OCI-LY3 (cell line): ENCODE results near the gene PDE8A.

ENCODE experiments used
- H2AFZ ChIP-seq: fragments of 200-600, 300-600 bp; shearing (Covaris generic); 2 replicates; pipeline ENCODE4 v1.6.0; 2014; ENCODE audit warnings: antibody characterized with exemption, low read depth, low read length
- H3K27ac ChIP-seq: fragments of 200-600, 300-600 bp; sonication (generic); 2 replicates; pipeline ENCODE4 v1.5.1; 2014; ENCODE audit warnings: mild to moderate bottlenecking, low read length, moderate library complexity, mixed read lengths
- H3K27me3 ChIP-seq: fragments of 200-600, 300-600 bp; sonication (generic); 2 replicates; pipeline ENCODE4 v1.6.1; 2014; ENCODE audit warnings: low read depth, low read length, mixed read lengths
- H3K36me3 ChIP-seq: fragments of 200-600, 300-600 bp; sonication (generic); replicated peaks from 2 replicates; pipeline ENCODE3; 2014; ENCODE audit warnings: low read depth, low read length, mixed read lengths
- H3K4me1 ChIP-seq: fragments of 300-600, 200-600 bp; sonication (generic); 2 replicates; pipeline ENCODE4 v1.6.1; 2014; ENCODE audit warnings: low read length, mixed read lengths
- H3K4me2 ChIP-seq: fragments of 200-600, 300-600 bp; sonication (generic); 2 replicates; pipeline ENCODE4 v1.6.1; 2014; ENCODE audit warnings: low read length, mixed read lengths
- H3K4me3 ChIP-seq: fragments of 300-600, 200-600 bp; sonication (generic); 2 replicates; pipeline ENCODE4 v1.5.1; 2014; ENCODE audit warnings: antibody characterized with exemption, mild to moderate bottlenecking, low read length, moderate library complexity
- H3K79me2 ChIP-seq: fragments of 300-600, 200-600 bp; shearing (Covaris generic); 2 replicates; pipeline ENCODE4 v1.6.1; 2014; ENCODE audit warnings: mild to moderate bottlenecking, low read length, mixed read lengths
- H3K9ac ChIP-seq: fragments of 300-600, 200-600 bp; shearing (Covaris generic); 2 replicates; pipeline ENCODE4 v1.6.0; 2014; ENCODE audit warnings: mild to moderate bottlenecking, low read length, moderate library complexity
- H3K9me3 ChIP-seq: fragments of 200-600, 300-600 bp; shearing (Covaris generic); 2 replicates; pipeline ENCODE4 v1.6.1; 2014; ENCODE audit warnings: low read length, mixed read lengths; ENCODE audit not compliant: insufficient read depth
- H4K20me1 ChIP-seq: fragments of 200-600, 300-600 bp; sonication (generic); 2 replicates; pipeline ENCODE4 v1.6.1; 2016; ENCODE audit warnings: low read length, mixed read lengths; ENCODE audit not compliant: insufficient read depth
- EZH2phosphoT487 ChIP-seq: fragments of 200-600 bp; shearing (Covaris generic); IDR thresholded peaks from 2 replicates; pipeline ENCODE4 v1.6.1; 2018; ENCODE audit warnings: antibody characterized with exemption, mixed run types, low read depth
- TF ChIP-seq, protein P1 (sequence below): fragments of 200-600, 300-600 bp; sonication (generic); IDR thresholded peaks from 2 replicates; pipeline ENCODE4 v1.5.1; 2014; ENCODE audit warnings: antibody characterized with exemption, low read length, low read depth

Gene PDE8A

DNA sequence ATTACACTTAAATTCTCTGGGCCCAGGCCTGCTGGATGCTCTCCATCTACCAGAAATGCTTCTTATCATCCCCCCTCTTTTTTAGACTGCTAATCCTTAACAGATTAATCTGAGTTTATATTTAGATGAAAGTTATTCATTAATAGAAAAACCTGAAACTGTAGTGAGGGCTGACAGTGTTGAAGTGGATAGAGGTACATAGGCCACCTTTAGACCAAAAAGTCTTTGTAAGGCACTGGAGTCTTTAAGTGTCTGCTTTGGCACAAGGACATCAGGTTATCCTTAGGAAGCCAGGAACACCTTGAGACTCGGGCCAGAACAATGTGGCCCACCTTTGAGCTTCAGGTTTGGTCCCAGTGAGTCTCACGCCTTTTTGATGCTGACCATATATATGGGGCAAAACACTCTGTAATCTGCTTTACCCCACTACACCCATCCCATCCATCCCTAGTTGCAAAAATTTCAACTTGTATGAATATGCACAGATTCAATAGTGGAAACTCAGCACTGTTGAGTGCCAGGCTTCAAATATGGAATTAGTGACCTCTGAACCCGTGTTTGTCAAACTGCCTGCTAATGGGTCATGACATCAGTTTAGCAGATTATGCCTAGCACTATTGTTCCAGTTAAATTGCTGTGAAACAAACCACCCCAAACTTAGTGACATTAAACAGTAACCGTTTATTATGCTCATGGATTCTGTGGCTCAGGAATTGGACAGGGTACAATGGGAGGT is 44.0 kb downstream of the PDE8A start:
- no peak for TF ChIP-seq EZH2phosphoT487
- TF ChIP-seq, protein P1, sequence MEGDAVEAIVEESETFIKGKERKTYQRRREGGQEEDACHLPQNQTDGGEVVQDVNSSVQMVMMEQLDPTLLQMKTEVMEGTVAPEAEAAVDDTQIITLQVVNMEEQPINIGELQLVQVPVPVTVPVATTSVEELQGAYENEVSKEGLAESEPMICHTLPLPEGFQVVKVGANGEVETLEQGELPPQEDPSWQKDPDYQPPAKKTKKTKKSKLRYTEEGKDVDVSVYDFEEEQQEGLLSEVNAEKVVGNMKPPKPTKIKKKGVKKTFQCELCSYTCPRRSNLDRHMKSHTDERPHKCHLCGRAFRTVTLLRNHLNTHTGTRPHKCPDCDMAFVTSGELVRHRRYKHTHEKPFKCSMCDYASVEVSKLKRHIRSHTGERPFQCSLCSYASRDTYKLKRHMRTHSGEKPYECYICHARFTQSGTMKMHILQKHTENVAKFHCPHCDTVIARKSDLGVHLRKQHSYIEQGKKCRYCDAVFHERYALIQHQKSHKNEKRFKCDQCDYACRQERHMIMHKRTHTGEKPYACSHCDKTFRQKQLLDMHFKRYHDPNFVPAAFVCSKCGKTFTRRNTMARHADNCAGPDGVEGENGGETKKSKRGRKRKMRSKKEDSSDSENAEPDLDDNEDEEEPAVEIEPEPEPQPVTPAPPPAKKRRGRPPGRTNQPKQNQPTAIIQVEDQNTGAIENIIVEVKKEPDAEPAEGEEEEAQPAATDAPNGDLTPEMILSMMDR = no peak
- Histone ChIP-seq H3K9me3 (no peaks in the 10 kb centered on the region), H4K20me1 (peaks cover 3% of the 10 kb centered on the region), H3K4me1 (peaks cover 69% of the 10 kb centered on the region), H2AFZ (no peak overlapping the region), H3K27ac (no peak overlapping the region), H3K4me3 (no peak overlapping the region), H3K27me3 (no peaks in the 10 kb centered on the region), H3K79me2 (peaks cover 78% of the 10 kb centered on the region), H3K36me3 (no peaks in the 10 kb centered on the region), H3K4me2 (no peak overlapping the region), H3K9ac (no peak overlapping the region)

DNA sequence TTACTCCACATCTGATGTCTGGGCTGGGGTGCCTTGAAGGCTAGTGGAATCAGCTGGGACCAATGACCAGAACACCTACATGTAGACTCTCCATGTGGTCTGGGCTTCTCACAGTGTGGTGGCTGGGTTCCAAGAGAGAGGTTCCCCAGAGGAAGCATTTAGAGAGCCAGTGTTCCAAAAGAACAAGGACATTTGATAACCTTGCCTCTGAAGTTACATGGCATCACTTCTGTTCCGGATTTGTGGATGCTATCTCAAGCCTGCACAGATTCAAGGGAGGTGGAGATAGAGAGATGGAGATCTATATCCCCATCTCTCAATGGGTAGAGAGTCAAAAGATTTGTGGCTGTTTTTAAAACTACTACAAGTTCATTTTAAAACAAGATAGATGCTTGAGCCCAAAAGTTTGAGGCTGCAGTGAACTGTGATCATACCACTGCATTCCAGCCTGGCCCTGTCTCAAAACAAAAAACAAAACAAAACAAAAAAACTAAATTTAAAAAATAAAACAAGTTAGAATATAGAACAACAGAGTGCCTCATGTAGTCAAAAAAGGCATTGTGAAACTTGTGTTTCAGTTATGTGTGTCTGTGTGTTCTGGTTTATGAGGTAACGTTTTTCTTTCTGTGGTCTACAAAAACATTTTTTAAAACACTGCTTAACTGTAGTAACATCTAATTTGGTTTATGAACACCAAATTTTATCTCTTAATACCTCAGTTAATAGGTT is 44.8 kb downstream of the PDE8A start:
- no peak for TF ChIP-seq EZH2phosphoT487
- TF ChIP-seq, protein P1 = no peak
- Histone ChIP-seq H3K27ac (no peak overlapping the region), H3K79me2 (peaks cover 74% of the 10 kb centered on the region), H3K4me1 (peaks cover 61% of the 10 kb centered on the region), H3K9ac (no peak overlapping the region), H3K9me3 (no peaks in the 10 kb centered on the region), H3K36me3 (no peaks in the 10 kb centered on the region), H3K4me3 (no peak overlapping the region), H3K27me3 (no peaks in the 10 kb centered on the region), H4K20me1 (peaks cover 6% of the 10 kb centered on the region), H3K4me2 (no peak overlapping the region), H2AFZ (no peak overlapping the region)

DNA sequence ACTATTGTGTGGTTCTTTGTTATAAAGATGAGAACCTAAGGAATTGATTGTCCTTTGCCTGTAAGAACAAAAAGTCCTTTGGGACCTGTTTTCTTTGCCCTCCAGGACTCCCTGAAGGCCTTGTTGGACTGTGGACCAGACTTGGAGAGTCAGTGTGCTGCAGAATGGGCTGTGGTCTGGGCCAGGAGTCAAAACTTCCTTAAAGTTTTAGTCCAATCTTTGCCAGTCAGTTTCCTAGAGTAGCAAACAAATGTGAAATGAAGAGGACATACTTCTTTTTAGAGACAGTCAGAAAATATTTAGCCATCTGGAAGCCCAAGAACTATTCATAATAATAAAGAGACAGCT is 45.4 kb downstream of the PDE8A start:
- no peak overlapping the region for H3K4me2 ChIP-seq
- no peak overlapping the region for H3K4me3 ChIP-seq
- no peak overlapping the region for H3K27ac ChIP-seq
- no peaks in the 10 kb centered on the region for H3K36me3 ChIP-seq
- no peak for TF ChIP-seq EZH2phosphoT487
- TF ChIP-seq, protein P1 = no peak
- no peak overlapping the region for H3K9ac ChIP-seq
- H3K9me3 ChIP-seq = no peaks in the 10 kb centered on the region
- peaks cover 11% of the 10 kb centered on the region for H4K20me1 ChIP-seq
- no peak overlapping the region for H2AFZ ChIP-seq
- H3K4me1 ChIP-seq = peaks cover 56% of the 10 kb centered on the region
- no peaks in the 10 kb centered on the region for H3K27me3 ChIP-seq
- peaks cover 75% of the 10 kb centered on the region for H3K79me2 ChIP-seq

DNA sequence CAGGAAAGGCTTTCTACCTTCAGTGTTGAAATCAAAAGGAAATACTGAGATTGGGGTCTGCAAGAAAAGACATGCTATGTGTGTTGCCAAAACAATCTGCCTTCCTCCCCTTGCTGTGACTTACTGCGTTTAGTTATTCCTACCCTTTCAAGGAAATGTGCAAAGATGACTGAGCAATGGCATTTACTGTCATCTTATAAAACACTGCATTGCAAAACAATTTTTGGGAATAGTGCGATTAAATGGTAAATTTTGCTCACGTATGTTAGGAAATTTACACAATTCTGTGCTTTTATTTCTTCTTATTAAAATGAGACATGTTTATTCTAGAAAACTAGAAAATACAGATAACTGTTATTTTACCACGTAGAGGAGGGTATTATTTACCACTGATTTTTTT is 45.8 kb downstream of the PDE8A start:
- H3K4me2 ChIP-seq = no peak overlapping the region
- no peak overlapping the region for H2AFZ ChIP-seq
- peaks cover 52% of the 10 kb centered on the region for H3K4me1 ChIP-seq
- no peaks in the 10 kb centered on the region for H3K36me3 ChIP-seq
- H3K9ac ChIP-seq = no peak overlapping the region
- H3K4me3 ChIP-seq = no peak overlapping the region
- peaks cover 73% of the 10 kb centered on the region for H3K79me2 ChIP-seq
- H3K27me3 ChIP-seq = no peaks in the 10 kb centered on the region
- no peaks in the 10 kb centered on the region for H3K9me3 ChIP-seq
- H4K20me1 ChIP-seq = peaks cover 15% of the 10 kb centered on the region
- no peak overlapping the region for H3K27ac ChIP-seq
- TF ChIP-seq, protein P1 = no peak
- TF ChIP-seq EZH2phosphoT487 = no peak
